Keratinocyte (primary cell): ENCODE data around the gene SLC25A28. TPM values are rescaled to one million over a fixed set of nuclear protein-coding genes. Genes with fewer than 3 reads are reported as not detected.

Source experiments
- DNase-seq: peaks from one replicate; pipeline ENCODE4 v3.0.0-alpha.2; 2011; ENCODE audit warnings: low read depth, missing footprints, low spot score
- FAIRE-seq: peaks from 2 replicates; lab custom pipeline; 2011; peaks lifted over from hg19 to GRCh38; lab: Jason Lieb, UNC
- H2AFZ ChIP-seq: 2 replicates; pipeline ENCODE4 v1.6.0; 2012; ENCODE audit warnings: low read length, control low read depth, inconsistent platforms; ENCODE audit not compliant: control insufficient read depth
- H3K27ac ChIP-seq: 2 replicates; pipeline ENCODE4 v1.5.1; 2011; ENCODE audit warnings: low read length; ENCODE audit not compliant: control insufficient read depth, insufficient read depth
- H3K27me3 ChIP-seq: 3 replicates; pipeline ENCODE4 v1.6.0; 2011; ENCODE audit warnings: low read length; ENCODE audit not compliant: control insufficient read depth, insufficient read depth; ENCODE audit errors: extremely low read depth
- H3K36me3 ChIP-seq, 2 experiments: 2 replicates in 1 of 2; 3 replicates in 1 of 2; pipeline ENCODE4 v1.5.1; 2011; ENCODE audit warnings: low read length in 2 of 2, mild to moderate bottlenecking in 1 of 2; ENCODE audit not compliant: control insufficient read depth in 2 of 2, insufficient read depth in 2 of 2; ENCODE audit errors: extremely low read depth in 1 of 2
- H3K4me1 ChIP-seq: 3 replicates; pipeline ENCODE4 v1.5.1; 2011; ENCODE audit warnings: low read length; ENCODE audit not compliant: control insufficient read depth, insufficient read depth; ENCODE audit errors: extremely low read depth
- H3K4me2 ChIP-seq: 3 replicates; pipeline ENCODE4 v1.6.0; 2011; ENCODE audit warnings: low read depth, low read length; ENCODE audit not compliant: control insufficient read depth, insufficient read depth; ENCODE audit errors: extremely low read depth
- H3K4me3 ChIP-seq, 3 experiments: fragments of 200-600 bp in 1 of 3; sonication (generic) in 1 of 3; 2 replicates in 2 of 3; 3 replicates in 1 of 3; pipeline ENCODE4 v1.5.1; 2011 to 2016; ENCODE audit warnings: low read length in 3 of 3, mild to moderate bottlenecking in 3 of 3, control low read depth in 2 of 3, inconsistent platforms in 1 of 3, low read depth in 1 of 3, mixed read lengths in 1 of 3, mixed run types in 1 of 3, moderate library complexity in 1 of 3; ENCODE audit not compliant: control insufficient read depth in 2 of 3, insufficient read depth in 2 of 3; ENCODE audit errors: extremely low read depth in 1 of 3
- H3K79me2 ChIP-seq: 2 replicates; pipeline ENCODE4 v1.6.0; 2012; ENCODE audit warnings: low read length; ENCODE audit not compliant: control insufficient read depth, insufficient read depth
- H3K9ac ChIP-seq: 3 replicates; pipeline ENCODE4 v1.6.0; 2011; ENCODE audit warnings: low read length; ENCODE audit not compliant: control insufficient read depth, insufficient read depth; ENCODE audit errors: extremely low read depth
- H3K9me1 ChIP-seq: 3 replicates; pipeline ENCODE4 v1.6.0; 2011; ENCODE audit warnings: low read length; ENCODE audit not compliant: control insufficient read depth, insufficient read depth; ENCODE audit errors: extremely low read depth
- H3K9me3 ChIP-seq: 2 replicates; pipeline ENCODE4 v1.5.1; 2012; ENCODE audit warnings: low read depth, low read length; ENCODE audit not compliant: control insufficient read depth
- H4K20me1 ChIP-seq: 3 replicates; pipeline ENCODE4 v1.6.0; 2011; ENCODE audit warnings: low read length; ENCODE audit not compliant: control insufficient read depth, insufficient read depth; ENCODE audit errors: extremely low read depth
- CTCF ChIP-seq, 3 experiments: IDR thresholded peaks in 1 of 3; conservative IDR thresholded peaks in 1 of 3; optimal IDR thresholded peaks in 1 of 3; 2 replicates in 2 of 3; 3 replicates in 1 of 3; pipeline versions ENCODE3 to v1.5.1; 2011; ENCODE audit warnings: low read length in 3 of 3, mild to moderate bottlenecking in 3 of 3, moderate library complexity in 2 of 3, control low read depth in 1 of 3, inconsistent platforms in 1 of 3; ENCODE audit not compliant: insufficient read depth in 2 of 3; ENCODE audit errors: extremely low read depth in 1 of 3
- EZH2 ChIP-seq: IDR thresholded peaks from one replicate; pipeline ENCODE4 v1.6.1; 2012; ENCODE audit warnings: inconsistent platforms, mild to moderate bottlenecking, low read length, moderate library complexity
- dilution Hi-C: fragments of 300-500 bp; cut with MboI; formaldehyde crosslinking; loops from one replicate; pipeline ENCODE4 v1.7.0; 2020; ENCODE audit warnings: low sequenced_read_pairs; ENCODE audit not compliant: extremely low pct_ligation_motif_present
- polyA plus RNA-seq, 5 experiments: library from polyadenylated mRNA; depleted of rRNA in 3 of 5; stranded (reverse) in 3 of 5; stranded (forward) in 1 of 5; unstranded in 1 of 5; fragments of >200 nt; gene quantifications; 1 replicate in 1 of 5; 2 replicates in 3 of 5; 3 replicates in 1 of 5; pipeline versions ENCODE4 v1.2.1 to v1.2.3, GENCODE V29; 2011 to 2012; ENCODE audit warnings: missing spikeins in 2 of 5, low read depth in 1 of 5, low replicate concordance in 1 of 5

Gene SLC25A28
- polyA plus RNA-seq, 1 donor (not counting 4 experiments of a cell fraction or from before 2014, with no cell fraction given) = 52.3 TPM

GRCh38 chr10:99609186-99609585 lies 11.1 kb downstream of the SLC25A28 start:
- no peak overlapping the region for H3K27ac ChIP-seq
- H3K27me3 ChIP-seq = no peaks in the 10 kb centered on the region
- H3K36me3 ChIP-seq = peaks cover 20 to 35% of the 10 kb centered on the region in 2 experiments
- no peak overlapping the region for H3K4me2 ChIP-seq
- DNase-seq = no peak
- no peak overlapping the region for H2AFZ ChIP-seq
- no peak for FAIRE-seq
- no peak overlapping the region for H3K9ac ChIP-seq
- H4K20me1 ChIP-seq = no peaks in the 10 kb centered on the region
- no peaks in the 10 kb centered on the region for H3K4me1 ChIP-seq
- no peaks in the 10 kb centered on the region for H3K9me3 ChIP-seq
- H3K79me2 ChIP-seq = no peaks in the 10 kb centered on the region
- dilution Hi-C loops = loop anchor here (25.0 kb wide), 1 partner anchor 172 kb away; the partner anchor contains the start of gene GOT1
- H3K9me1 ChIP-seq = no peaks in the 10 kb centered on the region
- H3K4me3 ChIP-seq = no peak overlapping the region
- TF ChIP-seq EZH2 = no peak
- no peak for TF ChIP-seq CTCF (optimal IDR thresholded peaks at IDR 0.05 in 1 of 3, IDR thresholded peaks at IDR 0.05 in 1 of 3, conservative IDR thresholded peaks at IDR 0.05 in 1 of 3; ENCODE audit: extremely low read depth in 1 of 3, insufficient read depth in 2 of 3, low read length in 3 of 3)

- H4K20me1 ChIP-seq = no peaks in the 10 kb centered on the region
- dilution Hi-C loops = loop anchor here (25.0 kb wide), 1 partner anchor 168 kb away; the partner anchor contains the start of gene GOT1
- H3K27me3 ChIP-seq = no peaks in the 10 kb centered on the region
- no peak for TF ChIP-seq EZH2
- no peak for TF ChIP-seq CTCF (optimal IDR thresholded peaks at IDR 0.05 in 1 of 3, IDR thresholded peaks at IDR 0.05 in 1 of 3, conservative IDR thresholded peaks at IDR 0.05 in 1 of 3; ENCODE audit: extremely low read depth in 1 of 3, insufficient read depth in 2 of 3, low read length in 3 of 3)
- H3K4me3 ChIP-seq = no peak overlapping the region
- no peak overlapping the region for H3K4me2 ChIP-seq
- no peaks in the 10 kb centered on the region for H3K79me2 ChIP-seq
- DNase-seq (no peak), FAIRE-seq (no peak)
- peaks cover 5 to 7% of the 10 kb centered on the region in 2 experiments for H3K36me3 ChIP-seq
- H2AFZ ChIP-seq = no peak overlapping the region
- H3K9me3 ChIP-seq = no peaks in the 10 kb centered on the region
- H3K27ac ChIP-seq = no peak overlapping the region
- no peaks in the 10 kb centered on the region for H3K4me1 ChIP-seq
- H3K9ac ChIP-seq = no peak overlapping the region
- H3K9me1 ChIP-seq = no peaks in the 10 kb centered on the region
Measured at GRCh38 chr10:99605351-99605750, 14.9 kb downstream of the SLC25A28 start.
